Keratinocyte (primary cell): ENCODE measurements around the gene RNF150.

Source experiments
- CTCF ChIP-seq, 3 experiments: IDR thresholded peaks in 1 of 3; conservative IDR thresholded peaks in 1 of 3; optimal IDR thresholded peaks in 1 of 3; 2 replicates in 2 of 3; 3 replicates in 1 of 3; pipeline versions ENCODE3 to v1.5.1; 2011; ENCODE audit warnings: low read length in 3 of 3, mild to moderate bottlenecking in 3 of 3, moderate library complexity in 2 of 3, control low read depth in 1 of 3, inconsistent platforms in 1 of 3; ENCODE audit not compliant: insufficient read depth in 2 of 3; ENCODE audit errors: extremely low read depth in 1 of 3
- EZH2 ChIP-seq: IDR thresholded peaks from one replicate; pipeline ENCODE4 v1.6.1; 2012; ENCODE audit warnings: inconsistent platforms, mild to moderate bottlenecking, low read length, moderate library complexity

- no peak for TF ChIP-seq CTCF (optimal IDR thresholded peaks at IDR 0.05 in 1 of 3, IDR thresholded peaks at IDR 0.05 in 1 of 3, conservative IDR thresholded peaks at IDR 0.05 in 1 of 3; ENCODE audit: extremely low read depth in 1 of 3, insufficient read depth in 2 of 3, low read length in 3 of 3)
- no peak for TF ChIP-seq EZH2
Measured at GRCh38 chr4:141080668-141081067, 52.6 kb downstream of the RNF150 start.
